NCI-H2029 (cell line): ENCODE measurements around the gene MLN.

ENCODE experiments used
- DNase-seq: peaks from one replicate; lab custom pipeline; 2025; lab: John Stamatoyannopoulos, UW

The MLN gene

GRCh38 chr6:33752646-33753015 is 51.2 kb downstream of the MLN start:
- no peak for DNase-seq

GRCh38 chr6:33751771-33752645 is 51.8 kb downstream of the MLN start:
- DNase-seq = no peak

GRCh38 chr6:33750244-33750991 is 53.4 kb downstream of the MLN start:
- DNase-seq = no peak

GRCh38 chr6:33749401-33749800 is 54.4 kb downstream of the MLN start:
- no peak for DNase-seq

GRCh38 chr6:33748841-33749240 is 55.0 kb downstream of the MLN start:
- DNase-seq = no peak

- no peak for DNase-seq
These were observed 56.0 kb downstream of the MLN start for GRCh38 chr6:33747823-33748222.

- DNase-seq = no peak
These were observed 57.1 kb downstream of the MLN start, which contains the start of gene IP6K3 for GRCh38 chr6:33746651-33747100. Gene IP6K3, minus strand, starts transcription at chr6:33746905. Its CDS starts 11,429 bp downstream, at chr6:33735476.

- DNase-seq = no peak
These were observed 57.7 kb downstream of the MLN start for GRCh38 chr6:33746036-33746600.

GRCh38 chr6:33745548-33745947 is 58.3 kb downstream of the MLN start:
- DNase-seq = no peak

GRCh38 chr6:33744895-33745546 is 58.8 kb downstream of the MLN start:
- DNase-seq = no peak
